ENCODE data around the gene SOD3. TPM values are rescaled to one million over a fixed set of nuclear protein-coding genes. Genes with fewer than 3 reads are reported as not detected.
A peak's percentile ranks its signal among the peaks of the same experiment; 100 is the strongest.

SOD3 gene
- 3.4 TPM for total RNA-seq

GRCh38 chr4:24794916-24795665, at the start of gene SOD3:
Gene SOD3 (plus strand): TSS chr4:24795573. CDS start chr4:24799522, 3,949 bp downstream.
- peak; percentile 65 for ATAC-seq

- no peak for ATAC-seq
Observed at GRCh38 chr4:24747234-24747975, 48.0 kb upstream of the SOD3 start.

GRCh38 chr4:24748023-24748422, 47.4 kb upstream of the SOD3 start:
- no peak for ATAC-seq

- ATAC-seq = no peak
Observed at GRCh38 chr4:24748758-24749350, 46.5 kb upstream of the SOD3 start.

- no peak for ATAC-seq
Observed at GRCh38 chr4:24750106-24750505, 45.3 kb upstream of the SOD3 start.

- ATAC-seq = no peak
Observed at GRCh38 chr4:24751926-24752539, 43.3 kb upstream of the SOD3 start.

GRCh38 chr4:24753519-24753918, 41.9 kb upstream of the SOD3 start:
- peak; percentile 97 for ATAC-seq

- no peak for ATAC-seq
Observed at GRCh38 chr4:24754571-24754970, 40.8 kb upstream of the SOD3 start.

- ATAC-seq = peak; percentile 96
Observed at GRCh38 chr4:24763631-24764297, 31.6 kb upstream of the SOD3 start.

GRCh38 chr4:24764345-24764744, 31.0 kb upstream of the SOD3 start:
- ATAC-seq = peak; percentile 83

GRCh38 chr4:24765376-24765988, 29.9 kb upstream of the SOD3 start:
- no peak for ATAC-seq

- no peak for ATAC-seq
Observed at GRCh38 chr4:24768006-24768405, 27.4 kb upstream of the SOD3 start.

GRCh38 chr4:24768604-24769003, 26.8 kb upstream of the SOD3 start:
- ATAC-seq = no peak

GRCh38 chr4:24769571-24769970, 25.8 kb upstream of the SOD3 start:
- no peak for ATAC-seq

GRCh38 chr4:24770032-24770584, 25.3 kb upstream of the SOD3 start:
- peak; percentile 60 for ATAC-seq

GRCh38 chr4:24770667-24771066, 24.7 kb upstream of the SOD3 start:
- ATAC-seq = no peak

- no peak for ATAC-seq
Observed at GRCh38 chr4:24771241-24771640, 24.1 kb upstream of the SOD3 start.

- no peak for ATAC-seq
Observed at GRCh38 chr4:24772061-24772705, 23.2 kb upstream of the SOD3 start.

- no peak for ATAC-seq
Observed at GRCh38 chr4:24772952-24773351, 22.4 kb upstream of the SOD3 start.

- no peak for ATAC-seq
Observed at GRCh38 chr4:24774452-24774851, 20.9 kb upstream of the SOD3 start.

- ATAC-seq = no peak
Observed at GRCh38 chr4:24775032-24775605, 20.3 kb upstream of the SOD3 start.

Measured in esophagus mucosa (tissue), 1 donor.